OCI-LY1 (cell line): ENCODE results near the gene PAGE2.

Experiments
- H2AFZ ChIP-seq: fragments of 200-600 bp; sonication (generic), shearing (Covaris generic); 2 replicates; pipeline ENCODE4 v1.6.0; 2014; ENCODE audit warnings: antibody characterized with exemption, mild to moderate bottlenecking, low read length
- H3F3A ChIP-seq: fragments of 200-600 bp; sonication (generic), shearing (Covaris generic); 2 replicates; pipeline ENCODE4 v1.6.0; 2014; ENCODE audit warnings: mild to moderate bottlenecking, antibody characterized with exemption, low read length, moderate library complexity; ENCODE audit not compliant: insufficient read depth
- H3K27ac ChIP-seq: fragments of 200-600 bp; sonication (generic); 2 replicates; pipeline ENCODE4 v1.5.1; 2014; ENCODE audit warnings: low read length, mixed run types, mild to moderate bottlenecking, low read depth; ENCODE audit not compliant: poor library complexity, severe bottlenecking
- H3K27me3 ChIP-seq: fragments of 200-600 bp; sonication (generic); 2 replicates; pipeline ENCODE4 v1.6.0; 2014; ENCODE audit warnings: antibody characterized with exemption, mild to moderate bottlenecking, low read length, moderate library complexity; ENCODE audit not compliant: insufficient read depth
- H3K36me3 ChIP-seq: fragments of 200-600 bp; sonication (generic); 2 replicates; pipeline ENCODE4 v1.6.1; 2014; ENCODE audit warnings: mild to moderate bottlenecking, antibody characterized with exemption, low read length, moderate library complexity, mixed read lengths; ENCODE audit not compliant: insufficient read depth
- H3K4me1 ChIP-seq: fragments of 200-600 bp; sonication (generic); 2 replicates; pipeline ENCODE4 v1.5.1; 2014; ENCODE audit warnings: mild to moderate bottlenecking, low read length, moderate library complexity; ENCODE audit not compliant: insufficient read depth, severe bottlenecking
- H3K4me2 ChIP-seq: fragments of 200-600 bp; sonication (generic), shearing (Covaris generic); 2 replicates; pipeline ENCODE4 v1.6.1; 2014; ENCODE audit warnings: low read length
- H3K4me3 ChIP-seq: fragments of 200-600 bp; sonication (generic); 2 replicates; pipeline ENCODE4 v1.5.1; 2014; ENCODE audit warnings: low read length, low read depth, mild to moderate bottlenecking, mixed read lengths; ENCODE audit not compliant: poor library complexity, severe bottlenecking
- H3K79me2 ChIP-seq: fragments of 200-600 bp; shearing (Covaris generic); 2 replicates; pipeline ENCODE4 v1.6.1; 2016; ENCODE audit warnings: mixed run types, low read length, mixed read lengths; ENCODE audit not compliant: insufficient read depth
- H3K9ac ChIP-seq: fragments of 200-600 bp; sonication (generic), shearing (Covaris generic); 2 replicates; pipeline ENCODE4 v1.6.1; 2014; ENCODE audit warnings: mild to moderate bottlenecking, low read length, mixed read lengths
- H3K9me2 ChIP-seq: fragments of 200-600 bp; sonication (generic), shearing (Covaris generic); 2 replicates; pipeline ENCODE4 v1.6.1; 2014; ENCODE audit warnings: low read depth, mild to moderate bottlenecking, low read length, mixed read lengths
- H3K9me3 ChIP-seq: fragments of 200-600 bp; shearing (Covaris generic); 2 replicates; pipeline ENCODE4 v1.6.1; 2014; ENCODE audit warnings: low read length, mixed read lengths
- H4K20me1 ChIP-seq: fragments of 200-600 bp; sonication (generic), shearing (Covaris generic); 2 replicates; pipeline ENCODE4 v1.6.0; 2016; ENCODE audit warnings: mild to moderate bottlenecking, low read length; ENCODE audit not compliant: insufficient read depth
- EZH2 ChIP-seq: fragments of 200-600 bp; sonication (generic), shearing (Covaris generic); IDR thresholded peaks from 2 replicates; pipeline ENCODE4 v1.8.0; 2017; ENCODE audit warnings: borderline replicate concordance, mixed run types, mild to moderate bottlenecking, antibody characterized with exemption, low read length, moderate library complexity, mixed read lengths
- TF ChIP-seq, protein P1 (sequence below): fragments of 200-600 bp; sonication (generic), shearing (Covaris generic); IDR thresholded peaks from 2 replicates; pipeline ENCODE4 v1.5.1; 2017; ENCODE audit warnings: mild to moderate bottlenecking, antibody characterized with exemption, low read length, moderate library complexity, mixed read lengths

PAGE2 gene

DNA sequence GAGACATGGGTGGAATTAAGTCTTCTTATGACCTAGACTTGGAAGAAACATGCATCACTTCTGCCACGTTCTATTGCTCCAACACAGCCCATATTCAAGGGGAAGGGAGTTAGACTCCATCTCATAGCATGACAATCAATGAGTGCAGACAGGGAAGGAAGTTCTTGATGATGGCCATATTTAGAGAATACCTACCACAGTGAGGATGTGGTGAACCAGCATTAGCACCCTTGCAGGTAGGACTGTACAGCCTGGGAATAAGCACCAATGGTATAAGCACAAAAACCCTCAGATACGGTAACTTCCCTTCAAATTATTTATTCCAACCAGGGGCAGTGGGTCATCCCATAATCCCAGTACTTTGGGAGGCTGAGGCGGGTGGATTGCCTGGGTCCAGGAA lies 29.8 kb downstream of the PAGE2 start:
- Histone ChIP-seq H3K4me1 (no peaks in the 10 kb centered on the region), H3K9me3 (no peaks in the 10 kb centered on the region), H3K4me3 (no peak overlapping the region), H4K20me1 (no peaks in the 10 kb centered on the region), H3F3A (no peaks in the 10 kb centered on the region), H3K36me3 (no peaks in the 10 kb centered on the region), H2AFZ (no peak overlapping the region), H3K27ac (no peak overlapping the region), H3K9me2 (no peaks in the 10 kb centered on the region), H3K9ac (no peak overlapping the region), H3K4me2 (no peak overlapping the region), H3K27me3 (no peaks in the 10 kb centered on the region), H3K79me2 (no peaks in the 10 kb centered on the region)
- TF ChIP-seq EZH2, result no peak
- TF ChIP-seq, protein P1, sequence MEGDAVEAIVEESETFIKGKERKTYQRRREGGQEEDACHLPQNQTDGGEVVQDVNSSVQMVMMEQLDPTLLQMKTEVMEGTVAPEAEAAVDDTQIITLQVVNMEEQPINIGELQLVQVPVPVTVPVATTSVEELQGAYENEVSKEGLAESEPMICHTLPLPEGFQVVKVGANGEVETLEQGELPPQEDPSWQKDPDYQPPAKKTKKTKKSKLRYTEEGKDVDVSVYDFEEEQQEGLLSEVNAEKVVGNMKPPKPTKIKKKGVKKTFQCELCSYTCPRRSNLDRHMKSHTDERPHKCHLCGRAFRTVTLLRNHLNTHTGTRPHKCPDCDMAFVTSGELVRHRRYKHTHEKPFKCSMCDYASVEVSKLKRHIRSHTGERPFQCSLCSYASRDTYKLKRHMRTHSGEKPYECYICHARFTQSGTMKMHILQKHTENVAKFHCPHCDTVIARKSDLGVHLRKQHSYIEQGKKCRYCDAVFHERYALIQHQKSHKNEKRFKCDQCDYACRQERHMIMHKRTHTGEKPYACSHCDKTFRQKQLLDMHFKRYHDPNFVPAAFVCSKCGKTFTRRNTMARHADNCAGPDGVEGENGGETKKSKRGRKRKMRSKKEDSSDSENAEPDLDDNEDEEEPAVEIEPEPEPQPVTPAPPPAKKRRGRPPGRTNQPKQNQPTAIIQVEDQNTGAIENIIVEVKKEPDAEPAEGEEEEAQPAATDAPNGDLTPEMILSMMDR, result no peak

DNA sequence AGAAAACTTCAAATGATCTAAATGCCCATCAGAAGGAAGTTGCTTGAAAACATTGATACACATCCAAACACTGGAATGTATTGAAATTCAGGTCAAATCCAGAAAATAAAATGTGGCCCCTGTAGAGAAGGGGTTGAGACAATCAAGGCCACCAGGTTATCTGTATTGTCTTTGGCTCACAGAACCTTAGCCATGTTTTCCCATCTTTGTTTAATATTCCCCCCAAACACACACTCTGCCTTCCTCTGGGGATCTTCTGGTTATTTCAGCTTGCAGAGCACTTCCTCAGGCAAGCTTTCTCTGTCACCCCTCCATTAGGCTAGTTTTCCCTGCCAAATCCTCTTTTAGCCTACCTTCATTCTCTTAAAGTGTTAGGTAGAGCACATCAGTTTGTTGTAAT lies 30.5 kb downstream of the PAGE2 start:
- H2AFZ ChIP-seq, result no peak overlapping the region
- TF ChIP-seq EZH2, result no peak
- TF ChIP-seq, protein P1, result no peak
- H3K4me1 ChIP-seq, result no peaks in the 10 kb centered on the region
- H4K20me1 ChIP-seq, result no peaks in the 10 kb centered on the region
- H3F3A ChIP-seq, result no peaks in the 10 kb centered on the region
- no peak overlapping the region for H3K4me2 ChIP-seq
- no peaks in the 10 kb centered on the region for H3K9me2 ChIP-seq
- no peak overlapping the region for H3K27ac ChIP-seq
- H3K79me2 ChIP-seq, result no peaks in the 10 kb centered on the region
- H3K27me3 ChIP-seq, result no peaks in the 10 kb centered on the region
- no peaks in the 10 kb centered on the region for H3K36me3 ChIP-seq
- H3K9ac ChIP-seq, result no peak overlapping the region
- no peaks in the 10 kb centered on the region for H3K9me3 ChIP-seq
- no peak overlapping the region for H3K4me3 ChIP-seq

DNA sequence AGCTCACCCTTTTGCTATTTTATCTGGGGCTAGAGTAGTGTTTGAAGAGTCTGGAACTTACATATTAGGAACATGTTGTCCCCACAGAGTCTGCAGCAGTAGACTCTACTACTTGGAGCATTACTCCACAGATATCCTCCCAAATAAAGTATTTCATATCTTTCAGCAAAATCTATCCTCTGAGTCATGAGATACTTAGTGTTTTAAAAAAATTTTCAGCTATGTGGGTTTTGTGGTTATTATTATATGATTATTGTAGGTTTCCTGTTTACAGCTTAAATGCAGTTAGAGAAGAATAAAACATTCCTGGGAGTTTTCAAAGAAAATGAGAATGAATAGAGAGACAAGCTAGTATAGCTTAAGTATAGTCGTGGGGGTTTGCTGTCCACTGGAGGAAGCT lies 30.9 kb downstream of the PAGE2 start:
- H3K4me3 ChIP-seq, result no peak overlapping the region
- H2AFZ ChIP-seq, result no peak overlapping the region
- H3K79me2 ChIP-seq, result no peaks in the 10 kb centered on the region
- H3K36me3 ChIP-seq, result no peaks in the 10 kb centered on the region
- no peaks in the 10 kb centered on the region for H3K9me2 ChIP-seq
- no peak for TF ChIP-seq EZH2
- TF ChIP-seq, protein P1, result no peak
- no peaks in the 10 kb centered on the region for H3F3A ChIP-seq
- H3K4me2 ChIP-seq, result no peak overlapping the region
- no peaks in the 10 kb centered on the region for H3K27me3 ChIP-seq
- H3K9me3 ChIP-seq, result no peaks in the 10 kb centered on the region
- H4K20me1 ChIP-seq, result no peaks in the 10 kb centered on the region
- no peak overlapping the region for H3K9ac ChIP-seq
- H3K4me1 ChIP-seq, result no peaks in the 10 kb centered on the region
- H3K27ac ChIP-seq, result no peak overlapping the region
